K562 (cell line): Measurements from ENCODE around the gene AP1M2. TPM values are rescaled to one million over a fixed set of nuclear protein-coding genes. Genes with fewer than 3 reads are reported as not detected.
A peak's percentile ranks its signal among the peaks of the same experiment; 100 is the strongest.

Source experiments
- ATAC-seq: fragments of 200-7000 bp; cut with Tn5 transposase; 3 replicates; pipeline ENCODE4 v1.9.1; 2020; ENCODE audit warnings: moderate library complexity
- BruUV-seq: library from RNA; stranded (reverse); fragments of 400-500 nt; replicated peaks from 2 replicates; lab custom pipeline; 2021; lab: Mats Ljungman, UMichigan
- CTCF ChIA-PET: fragments of 300-600 bp; formaldehyde crosslinking; extraction: SDS; loops from one replicate; lab custom pipeline; 2021; ENCODE audit warnings: low intra/inter-chr PET ratio; lab: Yijun Ruan, JAX
- POLR2A ChIA-PET: fragments of 300-600, 350-650 bp; sonication (Branson Sonifier 250); formaldehyde crosslinking; extraction: SDS; loops from one replicate; lab custom pipeline; 2021; ENCODE audit warnings: antibody characterized with exemption, inconsistent platforms; lab: Yijun Ruan, JAX
- DNase-seq, 4 experiments: peaks; one replicate each; pipeline versions ENCODE4 v3.0.0 to v3.0.0-alpha.2; 2011 to 2018; ENCODE audit warnings: low spot score in 3 of 4, mixed read lengths in 3 of 4; ENCODE audit errors: extremely low read depth in 1 of 4
- FAIRE-seq: peaks from 2 replicates; lab custom pipeline; 2011; peaks lifted over from hg19 to GRCh38; lab: Jason Lieb, UNC
- H2AFZ ChIP-seq: 2 replicates; pipeline ENCODE4 v1.6.0; 2011; ENCODE audit warnings: low read depth, low read length, control low read depth, inconsistent platforms
- H3K27ac ChIP-seq: fragments of 200-600 bp; 3 replicates; pipeline ENCODE4 v1.8.0; 2011; ENCODE audit warnings: low read depth, mild to moderate bottlenecking, control low read depth, inconsistent platforms, low read length, moderate library complexity, mixed read lengths; ENCODE audit errors: extremely low read depth
- H3K27me3 ChIP-seq, 2 experiments: fragments of 300-600 bp in 1 of 2; 2 replicates in 1 of 2; 3 replicates in 1 of 2; pipeline versions ENCODE4 v1.6.0 to v1.8.0; 2011; ENCODE audit warnings: inconsistent platforms in 2 of 2, low read length in 2 of 2, mild to moderate bottlenecking in 1 of 2, mixed read lengths in 1 of 2, moderate library complexity in 1 of 2; ENCODE audit not compliant: control insufficient read depth in 2 of 2, insufficient read depth in 2 of 2
- H3K36me3 ChIP-seq: fragments of 300-600 bp; 3 replicates; pipeline ENCODE4 v1.8.0; 2011; ENCODE audit warnings: mild to moderate bottlenecking, low read length, inconsistent platforms; ENCODE audit not compliant: control insufficient read depth, insufficient read depth
- H3K4me1 ChIP-seq, 2 experiments: fragments of 200-600 bp in 1 of 2; replicated peaks in 1 of 2; 2 replicates in 1 of 2; 3 replicates in 1 of 2; pipeline versions ENCODE4 v1.5.1 to v1.8.0; 2011; ENCODE audit warnings: inconsistent platforms in 2 of 2, low read length in 2 of 2, mild to moderate bottlenecking in 1 of 2, mixed read lengths in 1 of 2, moderate library complexity in 1 of 2; ENCODE audit not compliant: control insufficient read depth in 2 of 2, insufficient read depth in 2 of 2
- H3K4me2 ChIP-seq: 2 replicates; pipeline ENCODE4 v1.6.1; 2011; ENCODE audit warnings: low read length, control low read depth, inconsistent platforms, mixed read lengths; ENCODE audit not compliant: insufficient read depth
- H3K4me3 ChIP-seq: fragments of 200-600 bp; sonication (generic), shearing (Covaris generic); 2 replicates; pipeline ENCODE4 v1.5.1; 2016; ENCODE audit warnings: control low read depth, inconsistent platforms
- H3K79me2 ChIP-seq: fragments of 200-600 bp; 3 replicates; pipeline ENCODE4 v1.8.0; 2011; ENCODE audit warnings: low read length, inconsistent platforms; ENCODE audit not compliant: control insufficient read depth, insufficient read depth
- H3K9ac ChIP-seq, 2 experiments: 2 replicates each; pipeline versions ENCODE4 v1.6.0 to v1.6.1; 2011; ENCODE audit warnings: low read depth in 2 of 2, low read length in 2 of 2, control low read depth in 1 of 2, inconsistent platforms in 1 of 2, mild to moderate bottlenecking in 1 of 2, mixed read lengths in 1 of 2; ENCODE audit not compliant: insufficient read depth in 1 of 2
- H3K9me1 ChIP-seq: one replicate; pipeline ENCODE4 v1.6.0; 2011; ENCODE audit warnings: inconsistent platforms, mild to moderate bottlenecking, low read length, moderate library complexity; ENCODE audit not compliant: control insufficient read depth, insufficient read depth
- H3K9me3 ChIP-seq: replicated peaks from 2 replicates; pipeline ENCODE4 v1.5.1; 2011; ENCODE audit warnings: low read depth, low read length, inconsistent platforms; ENCODE audit not compliant: control insufficient read depth, insufficient read depth
- H4K20me1 ChIP-seq: replicated peaks from 2 replicates; pipeline ENCODE4 v1.6.1; 2011; ENCODE audit warnings: low read length, inconsistent platforms, mixed read lengths; ENCODE audit not compliant: control insufficient read depth, insufficient read depth
- CCNT2 ChIP-seq: IDR thresholded peaks from 2 replicates; pipeline ENCODE4 v1.6.1; 2011; ENCODE audit warnings: borderline replicate concordance, low read depth, mild to moderate bottlenecking, moderate library complexity, mixed read lengths, low read length; ENCODE audit not compliant: insufficient read length; ENCODE audit errors: extremely low read depth
- TFAP4 ChIP-seq: sonication (generic); formaldehyde crosslinking; IDR thresholded peaks from 2 replicates; pipeline ENCODE4 v1.8.0; 2022; ENCODE audit warnings: missing genetic modification reagents, mild to moderate bottlenecking, moderate library complexity, borderline replicate concordance
- YBX1 ChIP-seq: fragments of 450-650 bp; IDR thresholded peaks from 2 replicates; pipeline ENCODE4 v1.7.1; 2016; ENCODE audit warnings: mild to moderate bottlenecking
- ZNF121 ChIP-seq: sonication (generic); formaldehyde crosslinking; conservative IDR thresholded peaks from 2 replicates; pipeline ENCODE4 v1.8.0; 2022; ENCODE audit warnings: missing genetic modification reagents
- WGBS: fragments of 100-300 bp; shearing (Covaris generic); methylation state at CpG from one replicate; pipeline ENCODE4 v1.1.6; 2016; ENCODE audit warnings: low coverage, mixed read lengths; ENCODE audit not compliant: insufficient coverage; ENCODE audit errors: missing lambda C conversion rate; 5-methylcytosine and 5-hydroxymethylcytosine counted together
- in situ Hi-C: fragments of 300-500 bp; cut with MboI; formaldehyde crosslinking; loops from 4 replicates; pipeline ENCODE4 v1.15.0; 2018; ENCODE audit warnings: inconsistent platforms, mixed read lengths
- intact Hi-C: fragments of 100-400 bp; cut with micrococcal nuclease; formaldehyde crosslinking; loops from 2 replicates; pipeline ENCODE4 v1.14.2; 2022
- polyA plus RNA-seq, 8 experiments: library from polyadenylated mRNA; depleted of rRNA in 4 of 8; stranded (reverse) in 5 of 8; unstranded in 3 of 8; fragments of >200 nt; fragmentation: Nextera tagmentation in 2 of 8; fragmentation: Illumina TruSeq in 1 of 8; extraction: Ambion mirVana in 2 of 8; extraction: Trizol in 1 of 8; gene quantifications; 2 replicates each; pipeline versions ENCODE4 v1.2.1 to v1.2.3, GENCODE V29; 2011 to 2014; ENCODE audit warnings: inconsistent platforms in 1 of 8, missing spikeins in 1 of 8
- total RNA-seq, 7 experiments: library from RNA; depleted of rRNA in 6 of 7; stranded (reverse); fragments of >200 nt in 6 of 7; fragmentation: Illumina TruSeq in 2 of 7; extraction: Trizol in 2 of 7; gene quantifications; 2 replicates each; pipeline versions ENCODE4 v1.2.1 to v1.2.3, GENCODE V29; 2011 to 2021; ENCODE audit warnings: low replicate concordance in 1 of 7
- TF ChIP-seq, protein P1 (sequence below), 2 experiments: IDR thresholded peaks in 1 of 2; conservative IDR thresholded peaks in 1 of 2; 2 replicates each; pipeline ENCODE4 v1.6.1; 2016; ENCODE audit warnings: low read depth in 2 of 2, mild to moderate bottlenecking in 1 of 2, missing compliant biosample characterization in 1 of 2, missing genetic modification characterization in 1 of 2, moderate library complexity in 1 of 2
- TF ChIP-seq, protein P2 (sequence below): fragments of 450-650 bp; IDR thresholded peaks from 2 replicates; pipeline ENCODE4 v1.6.1; 2016

AP1M2 gene
- total and polyA plus RNA-seq, 9 of the 15 experiments (the other 6 are each of a cell fraction or from before 2014, with no cell fraction given), result 0.33 to 1.4 (median 0.89) TPM; not detected in 1

DNA sequence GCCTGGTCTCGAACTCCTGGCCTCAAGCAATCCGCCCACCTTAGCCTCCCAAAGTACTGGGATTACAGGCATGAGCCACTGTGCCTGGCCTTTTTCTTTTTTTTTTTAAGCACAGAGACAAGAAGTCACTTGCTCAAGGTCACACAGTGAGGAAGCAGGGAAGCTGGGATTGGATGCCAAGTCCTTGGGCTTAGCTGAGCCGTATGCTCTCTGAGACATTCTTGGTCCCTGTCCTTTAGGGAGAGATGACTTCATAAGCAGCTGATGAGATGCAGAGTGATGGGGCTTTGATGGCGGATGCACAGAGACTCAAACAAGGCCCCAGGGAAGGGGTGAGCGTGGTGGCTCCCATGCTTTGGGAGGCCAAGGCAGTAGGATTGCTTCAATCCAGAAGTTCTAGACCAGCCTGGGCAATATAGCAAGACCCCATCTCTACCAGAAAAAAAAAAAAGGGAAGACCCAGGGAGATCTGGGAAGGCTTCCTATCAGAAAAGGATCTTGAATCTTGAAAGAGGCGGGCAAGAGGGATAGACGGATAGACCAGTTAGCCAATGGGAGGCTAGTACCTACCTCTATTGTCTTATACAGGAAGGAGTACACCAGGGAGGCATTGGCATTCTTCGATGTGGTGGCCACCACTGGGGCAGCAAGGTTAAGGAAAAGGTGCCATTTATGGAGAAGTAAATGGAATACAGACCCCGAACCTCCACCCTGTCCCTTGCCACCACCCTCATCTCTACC lies 3.9 kb downstream of the AP1M2 start:
- ChIA-PET POLR2A (interaction anchor here (0.6 kb wide), 1 partner anchor 83 kb away, joined by 3 read pairs; no protein-coding TSS in a partner anchor), CTCF (interaction anchor here (0.6 to 3.1 kb wide), 3 partner anchors 61 to 554 kb away, joined by 3 to 50 read pairs (median 12); partner anchors contain the start of gene QTRT1)
- Histone ChIP-seq H2AFZ (0 out of 2 replicates have a peak overlapping the region, but pooled peaks have one; percentile 53), H3K4me2 (no peak overlapping the region), H3K4me1 (peaks cover 8 to 16% of the 10 kb centered on the region in 2 experiments; a peak in 4 of 5 replicates), H3K9me3 (no peaks in the 10 kb centered on the region), H4K20me1 (no peaks in the 10 kb centered on the region), H3K27me3 (peaks cover 0 to 10% of the 10 kb centered on the region in 2 experiments; a peak in 2 of 5 replicates), H3K36me3 (no peaks in the 10 kb centered on the region), H3K79me2 (no peaks in the 10 kb centered on the region), H3K4me3 (no peak overlapping the region), H3K27ac (no peak overlapping the region), H3K9me1 (peaks cover 2% of the 10 kb centered on the region), H3K9ac (peak overlapping the region in 1 of 2 experiments; percentile 11; a peak in 2 of 4 replicates)
- in situ Hi-C loops (loop anchor here (5.0 kb wide), 2 partner anchors 59 to 114 kb away; no protein-coding TSS in a partner anchor), intact Hi-C loops (loop anchor here (5.0 kb wide), 1 partner anchor 41 kb away; the partner anchor contains the start of gene ATG4D)
- FAIRE-seq, result no peak
- DNase-seq, result peak in 1 of 4 experiments; percentile 32
- ATAC-seq, result no peak
- BruUV-seq, result no TSS peak
- TF ChIP-seq ZNF121 (CRISPR knock-in tag), result peak; percentile 83
- TF ChIP-seq, protein P1, sequence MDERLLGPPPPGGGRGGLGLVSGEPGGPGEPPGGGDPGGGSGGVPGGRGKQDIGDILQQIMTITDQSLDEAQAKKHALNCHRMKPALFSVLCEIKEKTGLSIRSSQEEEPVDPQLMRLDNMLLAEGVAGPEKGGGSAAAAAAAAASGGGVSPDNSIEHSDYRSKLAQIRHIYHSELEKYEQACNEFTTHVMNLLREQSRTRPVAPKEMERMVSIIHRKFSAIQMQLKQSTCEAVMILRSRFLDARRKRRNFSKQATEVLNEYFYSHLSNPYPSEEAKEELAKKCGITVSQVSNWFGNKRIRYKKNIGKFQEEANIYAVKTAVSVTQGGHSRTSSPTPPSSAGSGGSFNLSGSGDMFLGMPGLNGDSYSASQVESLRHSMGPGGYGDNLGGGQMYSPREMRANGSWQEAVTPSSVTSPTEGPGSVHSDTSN (CRISPR knock-in tag; IDR thresholded peaks at IDR 0.05; ENCODE audit: low read depth), result peak; percentile 23; the same call in 1 of the 2 replicates
- TF ChIP-seq, protein P1 (tag; conservative IDR thresholded peaks at IDR 0.05; ENCODE audit: low read depth), result peak; percentile 67
- TF ChIP-seq YBX1, result no peak
- no peak for TF ChIP-seq CCNT2
- 0 out of 2 replicates have a peak, but pooled peaks have one; percentile 20 for TF ChIP-seq TFAP4 (CRISPR knock-in tag)
- TF ChIP-seq, protein P2, sequence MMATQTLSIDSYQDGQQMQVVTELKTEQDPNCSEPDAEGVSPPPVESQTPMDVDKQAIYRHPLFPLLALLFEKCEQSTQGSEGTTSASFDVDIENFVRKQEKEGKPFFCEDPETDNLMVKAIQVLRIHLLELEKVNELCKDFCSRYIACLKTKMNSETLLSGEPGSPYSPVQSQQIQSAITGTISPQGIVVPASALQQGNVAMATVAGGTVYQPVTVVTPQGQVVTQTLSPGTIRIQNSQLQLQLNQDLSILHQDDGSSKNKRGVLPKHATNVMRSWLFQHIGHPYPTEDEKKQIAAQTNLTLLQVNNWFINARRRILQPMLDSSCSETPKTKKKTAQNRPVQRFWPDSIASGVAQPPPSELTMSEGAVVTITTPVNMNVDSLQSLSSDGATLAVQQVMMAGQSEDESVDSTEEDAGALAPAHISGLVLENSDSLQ, result peak; percentile 95
- 45% methylated on average over 9 of the region's 9 CpGs for WGBS
